Smooth muscle cell (in vitro differentiated cells): Measurements from ENCODE around the gene PIP4K2B. TPM values are rescaled to one million over a fixed set of nuclear protein-coding genes. Genes with fewer than 3 reads are reported as not detected.

Experiments
- DNase-seq: peaks from one replicate; lab custom pipeline; 2025; ENCODE audit not compliant: unreplicated experiment; lab: John Stamatoyannopoulos, UW
- H2AFZ ChIP-seq: fragments of 200-600 bp; sonication (generic); 2 replicates; pipeline ENCODE4 v1.6.0; 2016; ENCODE audit warnings: antibody characterized with exemption, low read depth, mild to moderate bottlenecking
- H3F3A ChIP-seq: fragments of 200-600 bp; sonication (generic); 2 replicates; pipeline ENCODE4 v1.6.0; 2017; ENCODE audit warnings: antibody characterized with exemption, low read depth
- H3K27ac ChIP-seq: fragments of 200-600 bp; sonication (generic); 2 replicates; pipeline ENCODE4 v1.5.1; 2016; ENCODE audit warnings: low read depth, mild to moderate bottlenecking
- H3K27me3 ChIP-seq: fragments of 200-600 bp; sonication (generic); 2 replicates; pipeline ENCODE4 v1.6.1; 2016; ENCODE audit warnings: low read depth, mild to moderate bottlenecking
- H3K36me3 ChIP-seq: fragments of 200-600 bp; sonication (generic); 2 replicates; pipeline ENCODE4 v1.5.1; 2016; ENCODE audit warnings: low read depth
- H3K4me1 ChIP-seq: fragments of 200-600 bp; sonication (generic); 2 replicates; pipeline ENCODE4 v1.5.1; 2016; ENCODE audit warnings: low read depth
- H3K4me2 ChIP-seq: fragments of 200-600 bp; sonication (generic); 2 replicates; pipeline ENCODE4 v1.6.0; 2016; ENCODE audit warnings: mild to moderate bottlenecking
- H3K4me3 ChIP-seq: fragments of 200-600 bp; sonication (generic); 2 replicates; pipeline ENCODE4 v1.5.1; 2016; ENCODE audit warnings: mild to moderate bottlenecking
- H3K79me2 ChIP-seq: fragments of 200-600 bp; sonication (generic); 2 replicates; pipeline ENCODE4 v1.6.0; 2016; ENCODE audit warnings: low read depth, mild to moderate bottlenecking
- H3K9ac ChIP-seq: fragments of 200-600 bp; sonication (generic); 2 replicates; pipeline ENCODE4 v1.6.0; 2016; ENCODE audit warnings: low read depth
- H3K9me3 ChIP-seq: fragments of 200-600 bp; sonication (generic); replicated peaks from 2 replicates; pipeline ENCODE4 v1.5.1; 2016; ENCODE audit warnings: low read depth
- H4K20me1 ChIP-seq: fragments of 200-600 bp; sonication (generic); 2 replicates; pipeline ENCODE4 v1.6.0; 2016; ENCODE audit warnings: low read depth
- CTCF ChIP-seq: fragments of 200-600 bp; sonication (generic); IDR thresholded peaks from 2 replicates; pipeline ENCODE4 v1.5.1; 2017; ENCODE audit warnings: borderline replicate concordance, mild to moderate bottlenecking, antibody characterized with exemption; ENCODE audit not compliant: insufficient read depth, poor library complexity, severe bottlenecking
- WGBS: methylation state at CpG from one replicate; pipeline ENCODE4 v1.1.7; 2016; ENCODE audit warnings: low lambda C conversion rate; 5-methylcytosine and 5-hydroxymethylcytosine counted together
- polyA plus RNA-seq: library from polyadenylated mRNA; unstranded; fragments of >200 nt; fragmentation: Nextera tagmentation; extraction: Ambion mirVana; gene quantifications from 2 replicates; pipeline ENCODE4 v1.2.1, GENCODE V29; 2016
- total RNA-seq: library from RNA; depleted of rRNA; stranded (reverse); fragments of >200 nt; gene quantifications from 2 replicates; pipeline ENCODE4 v1.2.3, GENCODE V29; 2014

The PIP4K2B gene
- total and polyA plus RNA-seq, 2 experiments from 2014 or later: 11.1 to 31.9 TPM

DNA sequence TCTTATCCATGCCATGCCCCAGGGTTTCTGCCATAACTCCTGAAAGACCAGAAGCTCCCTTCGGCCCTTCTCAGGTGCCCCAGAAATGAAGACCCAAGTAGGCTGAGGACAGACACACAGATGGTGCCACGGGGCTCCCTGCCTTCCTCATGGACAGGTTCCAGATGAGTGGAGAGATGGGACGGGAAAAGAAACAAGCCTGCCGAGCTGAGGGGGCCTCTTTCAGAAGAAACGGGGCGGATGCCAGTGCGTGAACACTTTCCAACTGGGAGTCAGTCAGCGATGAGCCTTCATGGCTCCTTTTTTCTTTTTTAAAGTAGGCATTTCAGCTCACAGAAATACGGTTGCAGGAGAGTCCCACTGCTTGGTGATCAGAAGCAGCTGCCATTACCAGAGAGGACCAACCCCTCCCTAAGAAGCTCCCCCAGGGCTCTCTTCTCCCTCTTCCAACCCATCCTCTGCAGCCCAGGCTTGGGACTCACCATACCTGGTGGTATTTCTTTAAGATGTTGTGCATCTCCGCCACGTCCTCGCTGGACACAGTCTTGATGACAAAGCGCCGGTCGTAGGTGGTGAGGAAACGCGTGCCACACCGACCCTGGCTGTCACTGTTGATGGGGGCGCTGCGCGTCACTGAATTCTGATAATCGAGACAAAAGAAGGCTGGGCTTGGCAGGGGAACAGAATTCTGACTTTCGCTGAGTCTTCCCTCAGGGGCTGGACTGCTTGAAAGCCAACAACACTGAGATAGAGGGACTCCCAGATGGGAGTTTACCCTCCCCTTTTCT, 19.2 kb downstream of the PIP4K2B start:
- H3K9ac ChIP-seq: no peak overlapping the region
- H3K79me2 ChIP-seq: no peaks in the 10 kb centered on the region
- no peak for TF ChIP-seq CTCF
- no peaks in the 10 kb centered on the region for H4K20me1 ChIP-seq
- H3F3A ChIP-seq: no peaks in the 10 kb centered on the region
- no peaks in the 10 kb centered on the region for H3K9me3 ChIP-seq
- peaks cover 20% of the 10 kb centered on the region for H3K36me3 ChIP-seq
- H2AFZ ChIP-seq: no peak overlapping the region
- H3K27me3 ChIP-seq: no peaks in the 10 kb centered on the region
- no peak for DNase-seq
- no peak overlapping the region for H3K27ac ChIP-seq
- 96% methylated on average over 23 of the region's 23 CpGs for WGBS
- H3K4me2 ChIP-seq: no peak overlapping the region
- no peaks in the 10 kb centered on the region for H3K4me1 ChIP-seq
- no peak overlapping the region for H3K4me3 ChIP-seq

DNA sequence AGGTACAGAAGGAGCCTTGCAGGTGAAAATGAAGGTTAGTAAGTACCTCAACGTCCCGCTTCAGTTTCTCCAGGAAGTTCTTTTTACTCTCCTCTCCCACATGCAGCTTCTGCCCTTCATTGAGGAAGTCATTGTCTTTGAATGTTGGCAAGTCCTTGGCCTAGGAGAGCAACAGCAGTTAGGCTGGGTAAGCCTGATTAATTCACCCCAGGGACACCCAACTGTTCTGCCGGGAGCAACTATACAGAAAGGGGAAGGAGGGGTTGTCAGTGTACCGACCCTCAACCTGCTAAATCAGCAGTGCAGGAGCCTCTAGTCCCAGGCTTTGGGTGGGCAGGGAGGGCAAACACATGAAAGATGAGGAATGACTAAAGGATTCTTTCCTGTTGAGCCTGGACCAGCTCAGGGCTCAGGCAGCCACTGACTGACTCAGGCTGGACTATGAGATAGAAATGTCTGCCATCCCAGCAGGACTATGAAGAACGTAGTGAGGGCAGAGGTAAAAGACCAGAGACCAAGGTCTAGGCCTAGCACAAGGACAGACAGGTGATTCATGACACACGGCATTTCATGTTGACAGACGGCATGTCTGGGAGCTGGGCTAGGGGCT, 21.6 kb downstream of the PIP4K2B start:
- no peaks in the 10 kb centered on the region for H3K79me2 ChIP-seq
- no peak overlapping the region for H2AFZ ChIP-seq
- H3K9ac ChIP-seq: no peak overlapping the region
- H3K4me3 ChIP-seq: no peak overlapping the region
- H3K27ac ChIP-seq: no peak overlapping the region
- peaks cover 10% of the 10 kb centered on the region for H4K20me1 ChIP-seq
- no peaks in the 10 kb centered on the region for H3K4me1 ChIP-seq
- H3K9me3 ChIP-seq: no peaks in the 10 kb centered on the region
- no peak overlapping the region for H3K4me2 ChIP-seq
- DNase-seq: no peak
- no peaks in the 10 kb centered on the region for H3K27me3 ChIP-seq
- WGBS: 85% methylated on average over 7 of the region's 7 CpGs
- TF ChIP-seq CTCF: no peak
- H3K36me3 ChIP-seq: peaks cover 28% of the 10 kb centered on the region
- no peaks in the 10 kb centered on the region for H3F3A ChIP-seq

DNA sequence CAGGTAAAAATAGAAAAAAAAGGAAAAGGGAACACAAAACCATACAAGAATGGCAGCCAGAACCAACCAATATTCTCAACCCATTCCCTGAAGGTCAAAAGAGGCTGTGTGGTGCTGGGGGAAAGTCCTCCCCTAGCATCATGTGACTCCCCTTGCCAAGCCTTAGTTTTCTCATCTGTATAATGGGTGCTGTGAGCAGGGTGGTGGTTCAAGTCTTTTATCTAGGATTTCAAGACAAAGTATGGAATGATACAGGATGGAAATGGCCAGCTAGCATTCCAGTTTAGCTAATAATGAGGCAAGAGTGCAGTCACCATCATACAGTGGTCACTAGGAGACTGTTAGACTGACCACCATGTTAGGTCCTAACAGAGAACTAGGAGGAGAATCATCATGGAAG, 26.1 kb downstream of the PIP4K2B start:
- no peak overlapping the region for H3K4me2 ChIP-seq
- no peak overlapping the region for H3K9ac ChIP-seq
- H3K4me1 ChIP-seq: no peaks in the 10 kb centered on the region
- H3K27me3 ChIP-seq: no peaks in the 10 kb centered on the region
- H3K9me3 ChIP-seq: no peaks in the 10 kb centered on the region
- no peak for TF ChIP-seq CTCF
- DNase-seq: no peak
- H4K20me1 ChIP-seq: peaks cover 10% of the 10 kb centered on the region
- no peak overlapping the region for H3K27ac ChIP-seq
- H3K79me2 ChIP-seq: no peaks in the 10 kb centered on the region
- H3K4me3 ChIP-seq: no peak overlapping the region
- H2AFZ ChIP-seq: no peak overlapping the region
- no peaks in the 10 kb centered on the region for H3F3A ChIP-seq
- H3K36me3 ChIP-seq: peaks cover 36% of the 10 kb centered on the region

GRCh38 chr17:38768417-38768816, 30.9 kb downstream of the PIP4K2B start:
- no peak for DNase-seq
- Histone ChIP-seq H3K9me3 (no peaks in the 10 kb centered on the region), H3K9ac (no peak overlapping the region), H3K27ac (no peak overlapping the region), H2AFZ (no peak overlapping the region), H3K27me3 (no peaks in the 10 kb centered on the region), H3K4me1 (no peaks in the 10 kb centered on the region), H3K36me3 (peaks cover 14% of the 10 kb centered on the region), H3K4me3 (no peak overlapping the region), H3K4me2 (no peak overlapping the region), H4K20me1 (peaks cover 2% of the 10 kb centered on the region), H3K79me2 (no peaks in the 10 kb centered on the region), H3F3A (peaks cover 12% of the 10 kb centered on the region)
- TF ChIP-seq CTCF: no peak
- WGBS: 90% methylated on average over 6 of the region's 6 CpGs
